WTC11 (cell line): ENCODE results near the gene SLC30A3. TPM values are rescaled to one million over a fixed set of nuclear protein-coding genes. Genes with fewer than 3 reads are reported as not detected.

Experiments used
- ATAC-seq: fragments of 200-7000 bp; cut with Tn5 transposase; 2 replicates; pipeline ENCODE4 v1.10.0; 2021; ENCODE audit warnings: mild to moderate bottlenecking, moderate library complexity
- CTCF ChIA-PET: fragments of 300-600 bp; sonication (Branson Sonifier 250); formaldehyde crosslinking; loops from one replicate; lab custom pipeline; 2021; ENCODE audit warnings: antibody characterized with exemption; lab: Charles Lee
- POLR2A ChIA-PET: fragments of 350-600 bp; sonication (Branson Sonifier 250); formaldehyde crosslinking; loops from one replicate; lab custom pipeline; 2021; ENCODE audit warnings: antibody characterized with exemption; lab: Charles Lee
- DNase-seq: peaks from one replicate; pipeline ENCODE4 v3.0.0; 2021; ENCODE audit warnings: low spot score
- H3K27ac Mint-ChIP-seq: 2 replicates; pipeline ENCODE4 v1.8.0; 2021; ENCODE audit warnings: mixed read lengths
- H3K27me3 Mint-ChIP-seq: 2 replicates; pipeline ENCODE4 v1.8.0; 2021; ENCODE audit warnings: low read depth, mild to moderate bottlenecking, moderate library complexity, mixed read lengths
- H3K36me3 Mint-ChIP-seq: 2 replicates; pipeline ENCODE4 v1.8.0; 2021; ENCODE audit warnings: mixed read lengths
- H3K4me1 Mint-ChIP-seq: 2 replicates; pipeline ENCODE4 v1.8.0; 2022; ENCODE audit warnings: mixed read lengths
- H3K4me3 Mint-ChIP-seq: 2 replicates; pipeline ENCODE4 v1.8.0; 2021; ENCODE audit warnings: mild to moderate bottlenecking, moderate library complexity, mixed read lengths
- H3K9me3 Mint-ChIP-seq: 2 replicates; pipeline ENCODE4 v1.8.0; 2021; ENCODE audit warnings: mixed read lengths
- ATF1 ChIP-seq: sonication (generic); formaldehyde crosslinking; IDR thresholded peaks from 2 replicates; pipeline ENCODE4 v1.8.1; 2023; ENCODE audit warnings: mild to moderate bottlenecking, moderate library complexity, missing genetic modification reagents
- FOXJ3 ChIP-seq: sonication (generic); formaldehyde crosslinking; IDR thresholded peaks from 2 replicates; pipeline ENCODE4 v1.9.0; 2021; ENCODE audit warnings: missing genetic modification reagents, mild to moderate bottlenecking, borderline replicate concordance
- FOXP4 ChIP-seq: sonication (generic); formaldehyde crosslinking; IDR thresholded peaks from 2 replicates; pipeline ENCODE4 v1.8.0; 2022; ENCODE audit warnings: mild to moderate bottlenecking, missing genetic modification reagents
- OVOL2 ChIP-seq: fragments of 250-450 bp; sonication (Bioruptor Pico); IDR thresholded peaks from 2 replicates; pipeline ENCODE4 v1.9.0; 2021; ENCODE audit warnings: mild to moderate bottlenecking, borderline replicate concordance
- PRRX2 ChIP-seq: fragments of 250-450 bp; sonication (Bioruptor Pico); IDR thresholded peaks from 2 replicates; pipeline ENCODE4 v1.8.0; 2021; ENCODE audit warnings: mild to moderate bottlenecking
- TEAD4 ChIP-seq: sonication (generic); formaldehyde crosslinking; IDR thresholded peaks from 2 replicates; pipeline ENCODE4 v1.8.0; 2022; ENCODE audit warnings: mild to moderate bottlenecking, missing genetic modification reagents
- TP53 ChIP-seq: sonication (generic); formaldehyde crosslinking; IDR thresholded peaks from 2 replicates; pipeline ENCODE4 v1.8.1; 2023; ENCODE audit warnings: mild to moderate bottlenecking, missing genetic modification reagents
- ZNF416 ChIP-seq: fragments of 250-450 bp; sonication (Bioruptor Pico); IDR thresholded peaks from 2 replicates; pipeline ENCODE4 v1.9.0; 2021; ENCODE audit warnings: mild to moderate bottlenecking, inconsistent platforms
- total RNA-seq: library from RNA; stranded (reverse); gene quantifications from 3 replicates; pipeline ENCODE4 v1.2.3, GENCODE V29; 2021
- TF ChIP-seq, protein P1 (sequence below): fragments of 250-450 bp; sonication (Bioruptor Pico); IDR thresholded peaks from 2 replicates; pipeline ENCODE4 v1.9.0; 2021; ENCODE audit warnings: mild to moderate bottlenecking
- TF ChIP-seq, protein P2 (sequence below): sonication (generic); formaldehyde crosslinking; IDR thresholded peaks from 2 replicates; pipeline ENCODE4 v1.8.1; 2023; ENCODE audit warnings: mild to moderate bottlenecking, missing genetic modification reagents
- TF ChIP-seq, protein P3 (sequence below): sonication (generic); formaldehyde crosslinking; IDR thresholded peaks from 2 replicates; pipeline ENCODE4 v1.8.1; 2022; ENCODE audit warnings: low read depth, missing genetic modification reagents, borderline replicate concordance
- TF ChIP-seq, protein P4 (sequence below): sonication (generic); formaldehyde crosslinking; IDR thresholded peaks from 2 replicates; pipeline ENCODE4 v1.8.1; 2022; ENCODE audit warnings: mild to moderate bottlenecking, moderate library complexity, missing genetic modification reagents
- TF ChIP-seq, protein P5 (sequence below): sonication (generic); formaldehyde crosslinking; conservative IDR thresholded peaks from 2 replicates; pipeline ENCODE4 v1.8.1; 2023; ENCODE audit warnings: mild to moderate bottlenecking, low read depth, missing genetic modification reagents, moderate library complexity
- TF ChIP-seq, protein P6 (sequence below): fragments of 250-450 bp; sonication (Bioruptor Pico); IDR thresholded peaks from 2 replicates; pipeline ENCODE4 v2.1.2; 2022; ENCODE audit warnings: mild to moderate bottlenecking, moderate library complexity

Gene SLC30A3
- total RNA-seq, 1 experiment from 2014 or later: 8.9 TPM

DNA sequence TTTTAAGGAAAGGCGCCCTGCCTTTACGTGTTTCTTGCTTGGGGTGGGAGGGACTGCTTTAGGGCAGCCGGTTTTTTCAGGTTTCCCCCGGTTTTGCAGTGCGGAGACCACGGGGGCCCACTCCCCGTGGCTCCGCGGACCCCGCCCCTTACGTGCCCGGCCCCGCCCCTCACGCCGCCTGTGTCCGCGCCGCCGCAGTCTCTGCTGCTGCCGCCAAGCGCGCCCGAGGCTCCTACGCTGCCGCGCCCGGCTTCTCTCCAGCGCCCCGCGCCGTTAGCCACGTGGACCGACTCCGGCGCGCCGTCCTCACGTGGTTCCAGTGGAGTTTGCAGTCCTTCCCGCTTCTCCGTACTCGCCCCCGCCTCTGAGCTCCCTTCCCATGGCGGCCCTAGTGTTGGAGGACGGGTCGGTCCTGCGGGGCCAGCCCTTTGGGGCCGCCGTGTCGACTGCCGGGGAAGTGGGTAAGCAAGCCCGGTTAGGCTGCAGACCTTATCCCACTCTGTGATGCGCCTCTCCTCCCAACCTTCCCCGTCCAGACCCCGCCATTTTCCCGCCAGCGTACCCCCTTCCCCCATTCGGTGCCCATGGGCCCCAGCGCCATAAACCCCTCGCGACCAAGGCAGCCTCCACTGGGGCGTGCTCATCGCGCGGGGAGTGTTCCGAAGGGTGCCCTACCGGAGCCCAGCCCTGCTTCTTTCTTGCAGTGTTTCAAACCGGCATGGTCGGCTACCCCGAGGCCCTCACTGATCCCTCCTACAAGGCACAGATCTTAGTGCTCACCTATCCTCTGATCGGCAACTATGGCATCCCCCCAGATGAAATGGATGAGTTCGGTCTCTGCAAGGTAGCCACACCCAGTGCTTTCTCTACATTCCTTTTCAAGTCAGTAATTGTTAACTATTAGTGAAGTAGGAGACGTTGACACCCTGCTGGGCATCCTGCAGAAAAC lies 45.4 kb downstream of the SLC30A3 start, which contains the start of gene CAD (continued):
- TF ChIP-seq, protein P1, sequence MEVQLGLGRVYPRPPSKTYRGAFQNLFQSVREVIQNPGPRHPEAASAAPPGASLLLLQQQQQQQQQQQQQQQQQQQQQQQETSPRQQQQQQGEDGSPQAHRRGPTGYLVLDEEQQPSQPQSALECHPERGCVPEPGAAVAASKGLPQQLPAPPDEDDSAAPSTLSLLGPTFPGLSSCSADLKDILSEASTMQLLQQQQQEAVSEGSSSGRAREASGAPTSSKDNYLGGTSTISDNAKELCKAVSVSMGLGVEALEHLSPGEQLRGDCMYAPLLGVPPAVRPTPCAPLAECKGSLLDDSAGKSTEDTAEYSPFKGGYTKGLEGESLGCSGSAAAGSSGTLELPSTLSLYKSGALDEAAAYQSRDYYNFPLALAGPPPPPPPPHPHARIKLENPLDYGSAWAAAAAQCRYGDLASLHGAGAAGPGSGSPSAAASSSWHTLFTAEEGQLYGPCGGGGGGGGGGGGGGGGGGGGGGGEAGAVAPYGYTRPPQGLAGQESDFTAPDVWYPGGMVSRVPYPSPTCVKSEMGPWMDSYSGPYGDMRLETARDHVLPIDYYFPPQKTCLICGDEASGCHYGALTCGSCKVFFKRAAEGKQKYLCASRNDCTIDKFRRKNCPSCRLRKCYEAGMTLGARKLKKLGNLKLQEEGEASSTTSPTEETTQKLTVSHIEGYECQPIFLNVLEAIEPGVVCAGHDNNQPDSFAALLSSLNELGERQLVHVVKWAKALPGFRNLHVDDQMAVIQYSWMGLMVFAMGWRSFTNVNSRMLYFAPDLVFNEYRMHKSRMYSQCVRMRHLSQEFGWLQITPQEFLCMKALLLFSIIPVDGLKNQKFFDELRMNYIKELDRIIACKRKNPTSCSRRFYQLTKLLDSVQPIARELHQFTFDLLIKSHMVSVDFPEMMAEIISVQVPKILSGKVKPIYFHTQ (CRISPR knock-in tag): no peak
- no peak for TF ChIP-seq FOXJ3
- TF ChIP-seq, protein P2, sequence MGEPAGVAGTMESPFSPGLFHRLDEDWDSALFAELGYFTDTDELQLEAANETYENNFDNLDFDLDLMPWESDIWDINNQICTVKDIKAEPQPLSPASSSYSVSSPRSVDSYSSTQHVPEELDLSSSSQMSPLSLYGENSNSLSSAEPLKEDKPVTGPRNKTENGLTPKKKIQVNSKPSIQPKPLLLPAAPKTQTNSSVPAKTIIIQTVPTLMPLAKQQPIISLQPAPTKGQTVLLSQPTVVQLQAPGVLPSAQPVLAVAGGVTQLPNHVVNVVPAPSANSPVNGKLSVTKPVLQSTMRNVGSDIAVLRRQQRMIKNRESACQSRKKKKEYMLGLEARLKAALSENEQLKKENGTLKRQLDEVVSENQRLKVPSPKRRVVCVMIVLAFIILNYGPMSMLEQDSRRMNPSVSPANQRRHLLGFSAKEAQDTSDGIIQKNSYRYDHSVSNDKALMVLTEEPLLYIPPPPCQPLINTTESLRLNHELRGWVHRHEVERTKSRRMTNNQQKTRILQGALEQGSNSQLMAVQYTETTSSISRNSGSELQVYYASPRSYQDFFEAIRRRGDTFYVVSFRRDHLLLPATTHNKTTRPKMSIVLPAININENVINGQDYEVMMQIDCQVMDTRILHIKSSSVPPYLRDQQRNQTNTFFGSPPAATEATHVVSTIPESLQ: no peak
- no peak for TF ChIP-seq OVOL2
- TF ChIP-seq TEAD4 (CRISPR knock-in tag): 0 out of 2 replicates have a peak, but pooled peaks have one; percentile 37
- TF ChIP-seq PRRX2 (CRISPR knock-in tag): no peak
- TF ChIP-seq ZNF416 (CRISPR knock-in tag): no peak
- TF ChIP-seq FOXP4 (CRISPR knock-in tag): peak; percentile 91
- TF ChIP-seq, protein P3, sequence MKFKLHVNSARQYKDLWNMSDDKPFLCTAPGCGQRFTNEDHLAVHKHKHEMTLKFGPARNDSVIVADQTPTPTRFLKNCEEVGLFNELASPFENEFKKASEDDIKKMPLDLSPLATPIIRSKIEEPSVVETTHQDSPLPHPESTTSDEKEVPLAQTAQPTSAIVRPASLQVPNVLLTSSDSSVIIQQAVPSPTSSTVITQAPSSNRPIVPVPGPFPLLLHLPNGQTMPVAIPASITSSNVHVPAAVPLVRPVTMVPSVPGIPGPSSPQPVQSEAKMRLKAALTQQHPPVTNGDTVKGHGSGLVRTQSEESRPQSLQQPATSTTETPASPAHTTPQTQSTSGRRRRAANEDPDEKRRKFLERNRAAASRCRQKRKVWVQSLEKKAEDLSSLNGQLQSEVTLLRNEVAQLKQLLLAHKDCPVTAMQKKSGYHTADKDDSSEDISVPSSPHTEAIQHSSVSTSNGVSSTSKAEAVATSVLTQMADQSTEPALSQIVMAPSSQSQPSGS (CRISPR knock-in tag): no peak
- TF ChIP-seq, protein P4, sequence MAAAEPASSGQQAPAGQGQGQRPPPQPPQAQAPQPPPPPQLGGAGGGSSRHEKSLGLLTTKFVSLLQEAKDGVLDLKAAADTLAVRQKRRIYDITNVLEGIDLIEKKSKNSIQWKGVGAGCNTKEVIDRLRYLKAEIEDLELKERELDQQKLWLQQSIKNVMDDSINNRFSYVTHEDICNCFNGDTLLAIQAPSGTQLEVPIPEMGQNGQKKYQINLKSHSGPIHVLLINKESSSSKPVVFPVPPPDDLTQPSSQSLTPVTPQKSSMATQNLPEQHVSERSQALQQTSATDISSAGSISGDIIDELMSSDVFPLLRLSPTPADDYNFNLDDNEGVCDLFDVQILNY (CRISPR knock-in tag): peak; percentile 95
- TF ChIP-seq ATF1 (CRISPR knock-in tag): 0 out of 2 replicates have a peak, but pooled peaks have one; percentile 76
- TF ChIP-seq, all 79 proteins: peak for 40

- ATAC-seq (no peak), DNase-seq (no peak)
- peak overlapping the region; percentile 98 for H3K27ac Mint-ChIP-seq
- no peaks in the 10 kb centered on the region for H3K9me3 Mint-ChIP-seq
- H3K27me3 Mint-ChIP-seq: no peaks in the 10 kb centered on the region
- ChIA-PET POLR2A (interaction anchor here (1.0 to 1.5 kb wide), 3 partner anchors 82 to 140 kb away, joined by 3 to 5 read pairs (median 3); partner anchors contain the start of genes GTF3C2 and PREB), CTCF (interaction anchor here (1.5 kb wide), 2 partner anchors 47 to 83 kb away, joined by 3 to 5 read pairs; no protein-coding TSS in a partner anchor)
- H3K36me3 Mint-ChIP-seq: peaks cover 35% of the 10 kb centered on the region
- TF ChIP-seq, protein P5, sequence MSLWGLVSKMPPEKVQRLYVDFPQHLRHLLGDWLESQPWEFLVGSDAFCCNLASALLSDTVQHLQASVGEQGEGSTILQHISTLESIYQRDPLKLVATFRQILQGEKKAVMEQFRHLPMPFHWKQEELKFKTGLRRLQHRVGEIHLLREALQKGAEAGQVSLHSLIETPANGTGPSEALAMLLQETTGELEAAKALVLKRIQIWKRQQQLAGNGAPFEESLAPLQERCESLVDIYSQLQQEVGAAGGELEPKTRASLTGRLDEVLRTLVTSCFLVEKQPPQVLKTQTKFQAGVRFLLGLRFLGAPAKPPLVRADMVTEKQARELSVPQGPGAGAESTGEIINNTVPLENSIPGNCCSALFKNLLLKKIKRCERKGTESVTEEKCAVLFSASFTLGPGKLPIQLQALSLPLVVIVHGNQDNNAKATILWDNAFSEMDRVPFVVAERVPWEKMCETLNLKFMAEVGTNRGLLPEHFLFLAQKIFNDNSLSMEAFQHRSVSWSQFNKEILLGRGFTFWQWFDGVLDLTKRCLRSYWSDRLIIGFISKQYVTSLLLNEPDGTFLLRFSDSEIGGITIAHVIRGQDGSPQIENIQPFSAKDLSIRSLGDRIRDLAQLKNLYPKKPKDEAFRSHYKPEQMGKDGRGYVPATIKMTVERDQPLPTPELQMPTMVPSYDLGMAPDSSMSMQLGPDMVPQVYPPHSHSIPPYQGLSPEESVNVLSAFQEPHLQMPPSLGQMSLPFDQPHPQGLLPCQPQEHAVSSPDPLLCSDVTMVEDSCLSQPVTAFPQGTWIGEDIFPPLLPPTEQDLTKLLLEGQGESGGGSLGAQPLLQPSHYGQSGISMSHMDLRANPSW (CRISPR knock-in tag): no peak
- TF ChIP-seq TP53 (CRISPR knock-in tag): no peak
- TF ChIP-seq, protein P6, sequence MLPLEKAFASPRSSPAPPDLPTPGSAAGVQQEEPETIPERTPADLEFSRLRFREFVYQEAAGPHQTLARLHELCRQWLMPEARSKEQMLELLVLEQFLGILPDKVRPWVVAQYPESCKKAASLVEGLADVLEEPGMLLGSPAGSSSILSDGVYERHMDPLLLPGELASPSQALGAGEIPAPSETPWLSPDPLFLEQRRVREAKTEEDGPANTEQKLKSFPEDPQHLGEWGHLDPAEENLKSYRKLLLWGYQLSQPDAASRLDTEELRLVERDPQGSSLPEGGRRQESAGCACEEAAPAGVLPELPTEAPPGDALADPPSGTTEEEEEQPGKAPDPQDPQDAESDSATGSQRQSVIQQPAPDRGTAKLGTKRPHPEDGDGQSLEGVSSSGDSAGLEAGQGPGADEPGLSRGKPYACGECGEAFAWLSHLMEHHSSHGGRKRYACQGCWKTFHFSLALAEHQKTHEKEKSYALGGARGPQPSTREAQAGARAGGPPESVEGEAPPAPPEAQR (CRISPR knock-in tag): no peak
- peaks cover 30% of the 10 kb centered on the region for H3K4me1 Mint-ChIP-seq
- peak overlapping the region; percentile 90 for H3K4me3 Mint-ChIP-seq
Measured at GRCh38 chr2:27216416-27217137, 46.3 kb downstream of the SLC30A3 start.
